Measurements from ENCODE around the gene TAS2R16. TPM values are rescaled to one million over a fixed set of nuclear protein-coding genes. Genes with fewer than 3 reads are reported as not detected.

TAS2R16 gene
- total and polyA plus RNA-seq, 2 experiments from 2014 or later, result not detected

GRCh38 chr7:123039269-123039668 is 43.8 kb upstream of the TAS2R16 start:
- Histone ChIP-seq H2AFZ (no peak overlapping the region), H3K36me3 (ENCODE audit: insufficient read depth) (no peaks in the 10 kb centered on the region), H3K9me2 (ENCODE audit: insufficient read depth) (no peaks in the 10 kb centered on the region), H3K4me3 (no peak overlapping the region), H4K20me1 (replicated peaks; ENCODE audit: insufficient read depth) (no peaks in the 10 kb centered on the region), H3K4me2 (peak overlapping the region; percentile 51; the same call in 1 of the 2 replicates), H3K79me2 (replicated peaks; ENCODE audit: insufficient read depth) (no peaks in the 10 kb centered on the region), H3K27ac (ENCODE audit: low read depth) (peak overlapping the region; percentile 35; the same call in 1 of the 2 replicates), H3F3A (replicated peaks; ENCODE audit: low read depth) (no peaks in the 10 kb centered on the region), H3K27me3 (ENCODE audit: insufficient read depth) (no peaks in the 10 kb centered on the region), H3K4me1 (ENCODE audit: insufficient read depth) (peaks cover 24% of the 10 kb centered on the region)
- Mint-ChIP-seq H3K36me3 (ENCODE audit: low read depth) (peaks cover 3% of the 10 kb centered on the region; the same call in 1 of the 3 replicates), H3K27me3 (ENCODE audit: insufficient read depth, low read depth, poor library complexity) (no peaks in the 10 kb centered on the region), H3K9me3 (peaks cover 3% of the 10 kb centered on the region; the same call in 2 of the 3 replicates), H3K4me1 (peaks cover 10% of the 10 kb centered on the region), H3K4me3 (no peak overlapping the region), H3K27ac (peak overlapping the region; percentile 48; the same call in 1 of the 2 replicates)
- TF ChIP-seq REST (IDR thresholded peaks at IDR 0.05; ENCODE audit: unreplicated experiment), result no peak
- 0 out of 4 replicates have a peak, but pooled peaks of 1 of the 2 experiments have one; percentile 7 for TF ChIP-seq CTCF (conservative IDR thresholded peaks at IDR 0.05; ENCODE audit: low read depth in 2 of 2)
- no peak for TF ChIP-seq ZNF331 (CRISPR knock-in tag; IDR thresholded peaks at IDR 0.05; ENCODE audit: low read depth)
- TF ChIP-seq ETS1 (IDR thresholded peaks at IDR 0.05), result no peak
- TF ChIP-seq JUNB (IDR thresholded peaks at IDR 0.05; ENCODE audit: unreplicated experiment), result no peak
- peak; percentile 71; the same call in 1 of the 2 replicates for TF ChIP-seq ZNF462 (CRISPR knock-in tag; IDR thresholded peaks at IDR 0.05)
- no peak; the same call in 2 of the 3 replicates for ATAC-seq
- DNase-seq (ENCODE audit: low spot score), result peak; percentile 26
